ENCODE results near the gene NECTIN4.

Gene NECTIN4

DNA sequence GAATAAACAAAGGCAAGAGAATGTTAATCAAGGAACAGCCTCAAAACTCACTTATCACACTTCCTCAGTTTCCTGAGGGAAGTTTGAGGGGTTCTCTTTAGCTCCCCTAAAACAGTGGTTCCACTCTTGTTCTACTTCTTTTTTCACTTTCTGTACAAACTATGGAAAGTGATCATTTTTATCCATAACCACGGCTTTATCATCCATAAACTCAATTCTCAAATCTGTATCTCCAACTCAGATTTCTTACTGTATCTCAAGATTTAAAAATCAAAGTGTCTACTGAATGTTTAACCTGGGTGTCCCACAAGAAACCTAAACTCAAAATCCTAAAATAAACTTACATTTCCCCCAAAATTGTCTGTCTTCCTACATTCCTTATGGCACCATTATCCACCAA is 24.6 kb upstream of the NECTIN4 start:
- peaks cover 4 to 49% (median 35%) of the 10 kb centered on the region in 5 donors for H3K4me1 ChIP-seq (ENCODE audit: control insufficient read depth in 5 of 5, insufficient read depth in 5 of 5, low read length in 5 of 5)
- H3K9me3 ChIP-seq (ENCODE audit: control insufficient read depth in 5 of 5, low read length in 5 of 5) = no peaks in the 10 kb centered on the region
- H3K27ac ChIP-seq (ENCODE audit: low read depth, low read length) = peak overlapping the region; percentile 17

DNA sequence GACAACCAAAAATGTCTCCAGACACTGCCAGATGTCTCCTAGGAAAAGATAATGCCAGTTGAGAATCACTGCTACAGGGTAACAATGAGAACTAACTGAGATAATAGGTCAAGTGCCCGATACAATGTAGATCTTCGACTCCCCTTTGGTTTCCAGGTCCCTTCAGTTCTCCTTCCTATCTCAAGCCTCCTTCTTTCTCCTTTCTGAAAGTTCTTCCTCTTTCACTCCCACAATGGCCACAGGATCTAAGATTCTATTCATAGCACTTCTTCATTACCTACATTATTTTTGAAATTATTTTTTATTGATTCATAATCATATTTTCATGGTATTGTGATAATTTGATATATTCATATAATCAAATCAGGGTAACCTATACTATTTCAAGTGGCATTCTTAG is 22.2 kb upstream of the NECTIN4 start:
- H3K36me3 ChIP-seq (ENCODE audit: control insufficient read depth in 5 of 5, insufficient read depth in 5 of 5, low read length in 5 of 5) = peaks cover 0 to 16% (median 6%) of the 10 kb centered on the region in 5 donors
- H3K9me3 ChIP-seq (ENCODE audit: control insufficient read depth in 5 of 5, low read length in 5 of 5) = no peaks in the 10 kb centered on the region
- H3K27me3 ChIP-seq (ENCODE audit: control insufficient read depth in 5 of 5, insufficient read depth in 4 of 5, low read length in 5 of 5) = no peaks in the 10 kb centered on the region
- peak overlapping the region; percentile 3 for H3K27ac ChIP-seq (ENCODE audit: low read depth, low read length)
- H3K9ac ChIP-seq (ENCODE audit: low read length in 5 of 5) = no peak overlapping the region
- no peak overlapping the region for H3K4me3 ChIP-seq (ENCODE audit: low read depth in 1 of 5, low read length in 5 of 5)
- peaks cover 0 to 30% (median 20%) of the 10 kb centered on the region in 5 donors for H3K4me1 ChIP-seq (ENCODE audit: control insufficient read depth in 5 of 5, insufficient read depth in 5 of 5, low read length in 5 of 5)

More for the DNA sequence above, 24.6 kb upstream of the NECTIN4 start:
- Histone ChIP-seq H3K36me3 (ENCODE audit: control insufficient read depth in 5 of 5, insufficient read depth in 5 of 5, low read length in 5 of 5) (peaks cover 0 to 15% (median 6%) of the 10 kb centered on the region in 5 donors), H3K27me3 (ENCODE audit: control insufficient read depth in 5 of 5, insufficient read depth in 4 of 5, low read length in 5 of 5) (no peaks in the 10 kb centered on the region), H3K9ac (ENCODE audit: low read length in 5 of 5) (peak overlapping the region in 1 of 5 donors; percentile 6), H3K4me3 (ENCODE audit: low read depth in 1 of 5, low read length in 5 of 5) (no peak overlapping the region)

DNA sequence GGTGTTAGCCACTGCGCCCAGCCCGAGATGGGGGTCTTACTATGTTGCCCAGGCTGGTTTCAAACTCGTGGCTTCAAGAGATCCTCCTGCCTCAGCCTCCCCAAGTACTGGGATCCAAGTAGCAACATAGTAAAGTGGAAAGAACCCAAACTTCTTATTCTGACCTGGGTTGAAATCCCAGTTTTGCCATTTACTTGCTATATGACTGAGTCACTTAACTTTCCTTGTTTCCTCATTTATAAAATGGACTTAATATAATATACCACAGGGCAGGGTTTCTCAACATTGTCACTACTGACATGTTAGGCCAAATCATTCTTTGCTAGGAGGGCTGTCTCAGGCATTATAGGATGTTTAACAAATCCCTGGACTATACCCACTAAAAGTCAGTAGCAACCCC is 21.8 kb upstream of the NECTIN4 start:
- Histone ChIP-seq H3K4me3 (ENCODE audit: low read depth in 1 of 5, low read length in 5 of 5) (no peak overlapping the region), H3K9ac (ENCODE audit: low read length in 5 of 5) (no peak overlapping the region), H3K27ac (ENCODE audit: low read depth, low read length) (peak overlapping the region; percentile 3), H3K36me3 (ENCODE audit: control insufficient read depth in 5 of 5, insufficient read depth in 5 of 5, low read length in 5 of 5) (peaks cover 0 to 16% (median 6%) of the 10 kb centered on the region in 5 donors), H3K27me3 (ENCODE audit: control insufficient read depth in 5 of 5, insufficient read depth in 4 of 5, low read length in 5 of 5) (no peaks in the 10 kb centered on the region), H3K4me1 (ENCODE audit: control insufficient read depth in 5 of 5, insufficient read depth in 5 of 5, low read length in 5 of 5) (peaks cover 0 to 26% (median 16%) of the 10 kb centered on the region in 5 donors), H3K9me3 (ENCODE audit: control insufficient read depth in 5 of 5, low read length in 5 of 5) (no peaks in the 10 kb centered on the region)

DNA sequence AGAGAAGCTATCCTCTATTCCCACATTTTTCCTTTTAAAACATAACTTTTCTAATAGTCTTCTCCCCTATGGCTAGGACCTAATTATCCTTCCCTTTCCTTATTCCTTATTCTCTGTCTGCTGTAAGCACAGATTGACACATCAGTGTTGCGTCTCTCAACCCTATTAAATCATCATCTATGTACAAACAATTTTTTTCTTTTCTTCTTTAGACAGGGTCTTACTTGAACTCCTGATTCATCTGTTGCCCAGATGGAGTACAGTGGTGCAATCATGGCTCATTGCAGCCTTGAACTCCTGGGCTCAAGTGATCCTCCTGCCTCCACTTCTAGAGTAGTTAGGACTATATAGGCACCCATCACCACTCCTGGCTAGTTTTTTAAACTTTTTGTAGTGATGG is 17.1 kb upstream of the NECTIN4 start:
- Histone ChIP-seq H3K4me1 (ENCODE audit: control insufficient read depth in 5 of 5, insufficient read depth in 5 of 5, low read length in 5 of 5) (peaks cover 0 to 23% (median 18%) of the 10 kb centered on the region in 5 donors), H3K36me3 (ENCODE audit: control insufficient read depth in 5 of 5, insufficient read depth in 5 of 5, low read length in 5 of 5) (peaks cover 0 to 18% (median 13%) of the 10 kb centered on the region in 5 donors), H3K27ac (ENCODE audit: low read depth, low read length) (no peak overlapping the region), H3K9me3 (ENCODE audit: control insufficient read depth in 5 of 5, low read length in 5 of 5) (no peaks in the 10 kb centered on the region), H3K9ac (ENCODE audit: low read length in 5 of 5) (no peak overlapping the region), H3K27me3 (ENCODE audit: control insufficient read depth in 5 of 5, insufficient read depth in 4 of 5, low read length in 5 of 5) (no peaks in the 10 kb centered on the region), H3K4me3 (ENCODE audit: low read depth in 1 of 5, low read length in 5 of 5) (no peak overlapping the region)

DNA sequence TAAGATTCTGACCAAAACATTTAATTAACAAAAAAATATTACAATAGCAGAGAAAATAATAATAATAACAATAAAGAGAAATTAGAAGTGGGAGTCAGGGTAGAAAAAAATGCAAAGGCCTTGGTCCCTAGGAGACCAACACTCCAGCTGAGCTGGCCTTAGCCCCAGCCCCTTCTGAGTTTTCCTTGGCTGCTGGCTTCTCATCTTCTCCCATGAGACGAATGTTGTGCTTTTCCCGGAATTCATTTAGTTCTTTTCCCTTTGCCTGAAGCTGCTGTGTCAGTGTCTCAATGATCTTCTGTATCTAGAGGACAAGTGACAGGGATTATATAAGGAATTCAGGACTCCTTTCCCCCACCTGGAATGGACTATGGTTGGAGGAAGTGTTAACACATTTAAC is 11.2 kb upstream of the NECTIN4 start:
- Histone ChIP-seq H3K27me3 (ENCODE audit: control insufficient read depth in 5 of 5, insufficient read depth in 4 of 5, low read length in 5 of 5) (no peaks in the 10 kb centered on the region), H3K4me1 (ENCODE audit: control insufficient read depth in 5 of 5, insufficient read depth in 5 of 5, low read length in 5 of 5) (peaks cover 14 to 66% (median 58%) of the 10 kb centered on the region in 5 donors), H3K4me3 (ENCODE audit: low read depth in 1 of 5, low read length in 5 of 5) (no peak overlapping the region), H3K36me3 (ENCODE audit: control insufficient read depth in 5 of 5, insufficient read depth in 5 of 5, low read length in 5 of 5) (peaks cover 0 to 23% (median 21%) of the 10 kb centered on the region in 5 donors), H3K9ac (ENCODE audit: low read length in 5 of 5) (peak overlapping the region in 2 of 5 donors; percentile 59 to 74), H3K27ac (ENCODE audit: low read depth, low read length) (peak overlapping the region; percentile 81), H3K9me3 (ENCODE audit: control insufficient read depth in 5 of 5, low read length in 5 of 5) (no peaks in the 10 kb centered on the region)

DNA sequence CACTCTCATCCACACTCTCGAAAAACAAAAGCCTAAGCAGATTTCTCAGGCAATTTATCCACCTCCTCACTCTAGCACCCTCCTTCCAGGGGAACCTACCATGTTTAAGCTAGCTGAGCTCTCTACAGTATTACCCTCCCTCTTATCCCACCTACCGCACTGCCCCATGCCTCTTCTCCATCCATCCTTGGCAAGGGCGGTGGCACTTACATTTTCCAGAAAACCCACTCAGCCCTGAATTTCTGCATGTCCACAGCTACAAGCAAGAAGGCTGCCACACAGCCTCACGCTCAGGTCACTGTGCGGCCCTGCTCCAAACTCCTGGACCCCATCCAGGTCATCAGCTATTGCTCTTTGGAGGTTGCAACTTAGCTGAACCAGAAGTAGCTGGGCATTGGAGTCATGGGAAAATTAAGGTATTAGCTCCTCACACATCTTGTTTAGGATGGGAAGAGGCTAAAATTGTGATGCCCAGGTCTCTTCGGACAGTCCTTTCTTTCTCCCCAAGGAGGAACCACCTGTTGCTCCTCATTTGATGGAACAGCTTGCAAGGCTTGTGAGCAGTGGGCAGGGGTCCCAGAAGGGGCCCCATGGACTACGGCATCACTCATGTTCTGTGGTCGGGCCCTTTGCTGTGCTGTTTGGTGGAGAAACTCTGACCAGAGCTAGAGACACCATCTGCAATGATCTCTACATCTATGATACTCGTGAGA is 9.9 kb upstream of the NECTIN4 start:
- Histone ChIP-seq H3K4me3 (ENCODE audit: low read depth in 1 of 5, low read length in 5 of 5) (peak overlapping the region in 2 of 5 donors; percentile 65 to 75), H3K9me3 (ENCODE audit: control insufficient read depth in 5 of 5, low read length in 5 of 5) (no peaks in the 10 kb centered on the region), H3K27ac (ENCODE audit: low read depth, low read length) (peak overlapping the region; percentile 81), H3K9ac (ENCODE audit: low read length in 5 of 5) (peak overlapping the region in 1 of 5 donors; percentile 86), H3K36me3 (ENCODE audit: control insufficient read depth in 5 of 5, insufficient read depth in 5 of 5, low read length in 5 of 5) (peaks cover 0 to 23% (median 21%) of the 10 kb centered on the region in 5 donors), H3K27me3 (ENCODE audit: control insufficient read depth in 5 of 5, insufficient read depth in 4 of 5, low read length in 5 of 5) (no peaks in the 10 kb centered on the region), H3K4me1 (ENCODE audit: control insufficient read depth in 5 of 5, insufficient read depth in 5 of 5, low read length in 5 of 5) (peaks cover 14 to 60% (median 53%) of the 10 kb centered on the region in 5 donors)

DNA sequence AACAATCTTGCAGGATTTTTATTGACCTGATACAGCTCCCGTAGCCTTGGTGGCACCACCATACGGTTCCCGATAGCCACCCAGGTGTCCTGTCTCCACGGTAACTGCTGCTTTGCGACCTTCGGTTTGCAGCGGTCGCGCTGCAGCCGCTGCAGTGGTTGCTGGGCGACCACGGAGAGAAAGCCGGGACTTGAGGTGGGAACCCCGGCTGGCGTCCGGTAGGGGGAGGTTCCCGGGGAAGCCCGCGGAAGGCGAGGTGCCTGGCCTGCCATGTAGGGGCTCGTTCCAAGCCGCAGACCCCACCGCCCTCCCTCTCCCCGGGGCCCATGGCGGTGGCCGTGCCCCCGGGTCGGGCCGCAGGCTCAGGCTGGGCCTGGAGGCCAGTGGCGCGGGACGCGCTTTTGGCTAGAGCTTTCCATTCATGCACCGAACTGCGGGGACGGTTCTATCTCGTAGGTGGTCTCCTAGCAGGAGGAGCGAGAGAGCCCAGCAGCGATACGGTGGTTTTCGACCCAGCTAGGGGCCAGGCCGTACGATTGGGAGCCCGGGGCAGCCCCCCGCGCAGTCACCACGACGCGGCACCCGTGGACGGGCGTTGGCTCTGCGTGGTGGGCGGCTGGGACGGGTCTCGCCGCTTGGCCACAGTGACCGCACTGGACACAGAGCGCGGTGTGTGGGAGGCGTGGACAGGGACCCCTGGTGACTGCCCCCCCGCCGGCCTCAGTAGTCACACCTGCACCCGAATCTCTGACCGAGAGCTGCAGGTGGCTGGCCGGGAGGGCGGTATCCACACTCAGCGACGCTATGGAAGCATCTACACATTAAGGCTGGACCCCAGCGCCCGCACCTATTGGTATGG is 9.1 kb upstream of the NECTIN4 start, which contains the start of gene KLHDC9:
Gene KLHDC9, plus strand, starts transcription at position 152 of the 859 bp plus-strand sequence. Its CDS starts 175 bp downstream, at position 327.
- Histone ChIP-seq H3K4me1 (ENCODE audit: control insufficient read depth in 5 of 5, insufficient read depth in 5 of 5, low read length in 5 of 5) (peaks cover 12 to 52% (median 46%) of the 10 kb centered on the region in 5 donors), H3K27ac (ENCODE audit: low read depth, low read length) (peak within 1 kb of the TSS; percentile 81), H3K9ac (ENCODE audit: low read length in 5 of 5) (peak within 1 kb of the TSS; percentile 68 to 86 (median 73)), H3K27me3 (ENCODE audit: control insufficient read depth in 5 of 5, insufficient read depth in 4 of 5, low read length in 5 of 5) (no peaks in the 10 kb centered on the region), H3K4me3 (ENCODE audit: low read depth in 1 of 5, low read length in 5 of 5) (peak within 1 kb of the TSS; percentile 65 to 82 (median 71)), H3K9me3 (ENCODE audit: control insufficient read depth in 5 of 5, low read length in 5 of 5) (no peaks in the 10 kb centered on the region), H3K36me3 (ENCODE audit: control insufficient read depth in 5 of 5, insufficient read depth in 5 of 5, low read length in 5 of 5) (peaks cover 0 to 23% (median 21%) of the 10 kb centered on the region in 5 donors)

DNA sequence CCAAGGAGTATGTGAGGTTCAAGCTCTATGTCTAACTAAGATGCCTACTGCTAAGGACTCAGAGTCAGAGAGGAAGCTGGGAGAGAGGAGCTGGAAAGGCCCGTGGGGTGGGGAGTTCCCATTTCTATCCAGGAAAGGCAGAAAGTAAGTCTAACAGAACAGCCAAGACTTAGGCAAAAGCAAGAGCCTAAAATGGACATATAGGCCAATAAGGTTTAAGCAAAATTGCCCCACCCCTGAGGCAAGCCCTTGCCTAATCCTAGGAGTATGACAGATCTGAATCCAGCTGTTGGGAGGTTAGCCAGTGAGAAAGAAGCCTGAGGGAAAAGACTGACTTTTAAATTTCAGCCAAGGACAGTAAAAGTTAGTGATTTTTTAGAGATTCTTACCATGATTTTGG is 7.2 kb upstream of the NECTIN4 start:
- Histone ChIP-seq H3K4me1 (ENCODE audit: control insufficient read depth in 5 of 5, insufficient read depth in 5 of 5, low read length in 5 of 5) (peaks cover 12 to 48% (median 38%) of the 10 kb centered on the region in 5 donors), H3K9me3 (ENCODE audit: control insufficient read depth in 5 of 5, low read length in 5 of 5) (no peaks in the 10 kb centered on the region), H3K27me3 (ENCODE audit: control insufficient read depth in 5 of 5, insufficient read depth in 4 of 5, low read length in 5 of 5) (no peaks in the 10 kb centered on the region), H3K36me3 (ENCODE audit: control insufficient read depth in 5 of 5, insufficient read depth in 5 of 5, low read length in 5 of 5) (peaks cover 0 to 15% (median 14%) of the 10 kb centered on the region in 5 donors), H3K27ac (ENCODE audit: low read depth, low read length) (peak overlapping the region; percentile 38), H3K4me3 (ENCODE audit: low read depth in 1 of 5, low read length in 5 of 5) (no peak overlapping the region), H3K9ac (ENCODE audit: low read length in 5 of 5) (peak overlapping the region in 2 of 5 donors; percentile 53 to 70)

DNA sequence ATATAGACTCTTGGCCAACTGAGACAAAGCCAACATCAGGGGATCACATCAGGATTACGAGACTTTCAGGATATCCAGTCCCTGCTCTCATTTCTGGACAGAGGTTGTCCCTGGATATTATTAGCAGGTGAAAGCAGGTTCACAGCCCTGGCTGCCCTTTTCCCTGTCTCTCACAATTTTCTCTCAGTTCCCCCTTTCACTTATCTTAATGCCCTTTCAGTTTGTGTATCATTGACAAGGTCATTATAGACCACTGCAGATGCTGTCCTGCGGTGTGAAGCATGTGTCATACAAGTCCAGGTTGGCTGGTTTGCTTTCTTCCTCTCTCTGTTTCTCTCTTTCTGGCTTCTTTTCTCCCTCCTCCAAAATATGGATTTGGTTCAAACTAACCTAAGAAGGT is 6.7 kb upstream of the NECTIN4 start:
- Histone ChIP-seq H3K4me3 (ENCODE audit: low read depth in 1 of 5, low read length in 5 of 5) (no peak overlapping the region), H3K9me3 (ENCODE audit: control insufficient read depth in 5 of 5, low read length in 5 of 5) (no peaks in the 10 kb centered on the region), H3K4me1 (ENCODE audit: control insufficient read depth in 5 of 5, insufficient read depth in 5 of 5, low read length in 5 of 5) (peaks cover 12 to 43% (median 35%) of the 10 kb centered on the region in 5 donors), H3K27ac (ENCODE audit: low read depth, low read length) (peak overlapping the region; percentile 38), H3K9ac (ENCODE audit: low read length in 5 of 5) (peak overlapping the region in 2 of 5 donors; percentile 8 to 53), H3K36me3 (ENCODE audit: control insufficient read depth in 5 of 5, insufficient read depth in 5 of 5, low read length in 5 of 5) (peaks cover 0 to 10% (median 10%) of the 10 kb centered on the region in 5 donors), H3K27me3 (ENCODE audit: control insufficient read depth in 5 of 5, insufficient read depth in 4 of 5, low read length in 5 of 5) (no peaks in the 10 kb centered on the region)

Data from subcutaneous abdominal adipose tissue (tissue), 5 donors.